ENCODE measurements around the gene RAB1B. TPM values are rescaled to one million over a fixed set of nuclear protein-coding genes. Genes with fewer than 3 reads are reported as not detected.
"Not testable (repeated sequence)": the region's sequence is repeated elsewhere in the genome, so short reads cannot be mapped to it uniquely, and the experiment has no call there.

The RAB1B gene
- total RNA-seq, 2 experiments from 2014 or later = 136 to 145 TPM

DNA sequence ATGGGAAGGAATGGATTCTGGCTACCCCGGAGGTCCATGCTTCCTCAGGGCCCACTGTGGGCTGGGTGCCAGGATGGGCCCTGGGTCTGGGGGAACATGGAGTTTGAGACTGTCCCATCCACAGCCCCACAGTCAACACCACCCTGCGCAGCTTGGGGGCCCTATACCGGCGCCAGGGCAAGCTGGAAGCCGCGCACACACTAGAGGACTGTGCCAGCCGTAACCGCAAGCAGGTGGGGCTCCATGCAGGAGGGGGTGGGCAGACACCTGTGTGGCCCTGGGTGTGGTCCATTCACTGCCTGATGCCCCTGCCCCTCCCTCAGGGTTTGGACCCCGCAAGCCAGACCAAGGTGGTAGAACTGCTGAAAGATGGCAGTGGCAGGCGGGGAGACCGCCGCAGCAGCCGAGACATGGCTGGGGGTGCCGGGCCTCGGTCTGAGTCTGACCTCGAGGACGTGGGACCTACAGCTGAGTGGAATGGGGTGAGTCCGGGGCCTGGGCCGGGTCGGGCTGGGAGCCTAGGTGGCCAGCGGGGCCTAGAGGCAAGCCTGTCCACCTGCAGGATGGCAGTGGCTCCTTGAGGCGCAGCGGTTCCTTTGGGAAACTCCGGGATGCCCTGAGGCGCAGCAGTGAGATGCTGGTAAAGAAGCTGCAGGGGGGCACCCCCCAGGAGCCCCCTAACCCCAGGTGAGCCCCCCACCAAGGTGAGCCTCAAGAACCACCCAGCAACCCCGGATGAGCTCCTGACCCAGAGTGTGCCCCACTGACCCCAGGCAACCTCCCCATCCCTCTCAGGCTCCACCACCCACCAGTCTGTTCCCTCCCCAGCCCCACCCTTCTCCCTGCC is 2.7 kb upstream of the RAB1B start:
- H3K27me3 Mint-ChIP-seq = no peaks in the 10 kb centered on the region
- peaks cover 9% of the 10 kb centered on the region for H3K36me3 Mint-ChIP-seq
- H3K27ac Mint-ChIP-seq = no peak overlapping the region
- no peaks in the 10 kb centered on the region for H3K9me3 Mint-ChIP-seq
- POLR2A ChIA-PET = no interaction called here
- ATAC-seq (ENCODE audit: low read depth) (no peak), DNase-seq (no peak)
- no peak overlapping the region for H3K4me3 Mint-ChIP-seq
- H3K4me1 Mint-ChIP-seq = peaks cover 24% of the 10 kb centered on the region

DNA sequence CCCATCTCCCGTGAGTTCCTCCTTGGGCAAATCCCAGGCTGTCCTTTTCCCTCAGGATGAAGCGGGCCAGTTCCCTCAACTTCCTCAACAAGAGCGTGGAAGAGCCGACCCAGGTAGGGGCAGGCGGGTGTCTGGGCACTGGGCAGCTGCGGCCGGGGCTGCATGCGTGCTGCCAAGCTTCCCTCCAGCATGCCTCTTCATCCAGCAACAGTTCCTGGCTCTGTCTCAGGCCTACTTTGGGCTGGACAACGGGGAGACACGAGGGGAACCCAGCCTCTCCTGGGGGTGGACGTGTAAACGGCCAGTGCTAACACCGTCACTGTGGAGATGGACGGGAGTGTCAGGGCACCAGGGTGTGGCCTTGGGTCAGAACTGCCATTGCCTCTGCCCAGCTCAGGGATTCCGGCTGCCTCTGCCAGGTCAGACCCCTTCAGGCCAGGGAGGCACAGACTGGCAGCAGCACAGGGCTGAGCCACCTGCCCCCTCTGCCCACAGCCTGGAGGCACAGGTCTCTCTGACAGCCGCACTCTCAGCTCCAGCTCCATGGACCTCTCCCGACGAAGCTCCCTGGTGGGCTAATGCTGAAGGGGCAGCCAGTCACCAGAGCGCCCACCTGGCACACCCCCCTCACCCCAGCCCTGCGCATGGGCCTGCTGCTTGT is 1.9 kb upstream of the RAB1B start:
- Mint-ChIP-seq H3K27me3 (no peaks in the 10 kb centered on the region), H3K4me1 (peaks cover 27% of the 10 kb centered on the region), H3K27ac (peak overlapping the region; percentile 79), H3K4me3 (peak overlapping the region; percentile 87), H3K36me3 (peaks cover 11% of the 10 kb centered on the region), H3K9me3 (no peaks in the 10 kb centered on the region)
- POLR2A ChIA-PET = interaction anchor here (2.0 kb wide), 1 partner anchor 11 kb away, joined by 12 read pairs; no protein-coding TSS in a partner anchor
- ATAC-seq (ENCODE audit: low read depth) (no peak), DNase-seq (no peak)

DNA sequence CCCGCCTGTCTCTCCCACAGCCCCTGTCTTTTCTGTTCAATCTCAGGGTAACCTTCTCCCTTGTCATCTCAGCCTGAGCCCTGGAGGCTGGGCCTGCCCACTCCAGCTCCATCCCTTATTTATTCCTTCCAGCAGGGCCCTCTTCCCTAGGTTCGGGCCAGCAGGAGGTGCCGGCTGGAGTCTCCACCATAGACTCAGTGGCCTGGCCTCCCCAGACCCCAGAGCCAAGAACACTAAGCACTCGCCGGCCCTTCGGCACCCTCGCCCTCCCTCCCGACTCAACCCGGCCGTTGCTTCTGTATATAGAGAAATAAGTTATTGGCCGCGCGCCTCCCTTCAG is 1.4 kb upstream of the RAB1B start:
- POLR2A ChIA-PET = interaction anchor here (1.0 to 2.6 kb wide), 8 partner anchors 10 to 408 kb away, joined by 3 to 20 read pairs (median 6); partner anchors contain the start of genes CFL1, MRPL11 and YIF1A
- peak overlapping the region; percentile 87 for H3K4me3 Mint-ChIP-seq
- peaks cover 16% of the 10 kb centered on the region for H3K36me3 Mint-ChIP-seq

DNA sequence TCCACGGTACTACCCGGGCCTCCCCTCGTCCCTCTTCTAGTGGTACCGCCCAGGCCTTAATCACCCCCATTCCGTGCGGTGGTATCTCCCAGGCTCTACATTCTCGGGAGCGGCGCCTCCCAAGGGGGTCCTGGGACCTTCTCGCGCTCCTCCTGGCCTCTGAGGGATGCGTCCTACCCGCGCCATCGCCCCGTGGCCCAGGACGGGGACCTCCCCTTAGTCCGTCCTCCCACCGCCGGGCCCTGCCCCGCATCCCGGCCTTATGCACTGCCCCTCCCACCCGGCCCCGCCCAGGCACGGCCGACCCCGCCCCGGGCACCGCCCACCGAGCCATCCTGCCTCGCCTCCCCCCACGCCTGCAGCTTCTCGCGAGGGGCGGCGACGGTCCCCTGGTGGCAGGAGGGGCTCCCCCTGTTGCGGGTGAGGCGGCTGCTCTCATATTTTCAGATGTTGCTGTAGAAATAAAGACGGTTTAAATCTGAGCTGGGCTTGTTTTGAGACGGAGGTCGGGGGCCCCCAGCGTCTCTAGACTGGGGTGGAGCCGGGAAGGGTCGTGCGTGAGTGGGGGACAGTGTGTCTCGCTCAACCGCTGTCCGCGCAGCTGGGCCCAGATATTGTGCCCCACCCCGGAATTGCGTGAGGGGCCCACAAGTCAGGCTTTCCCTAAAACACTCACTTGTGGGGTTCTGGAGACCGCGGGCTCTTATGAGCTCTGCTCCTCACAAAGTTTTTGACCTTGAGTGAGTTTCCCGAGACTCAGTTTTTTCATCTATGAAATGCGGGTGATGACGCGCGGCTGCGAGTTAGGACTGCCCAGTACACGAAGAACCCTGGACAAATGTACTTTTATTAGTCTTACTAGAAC is 828 bp upstream of the RAB1B start:
- Mint-ChIP-seq H3K4me3 (peak overlapping the region; percentile 87), H3K27me3 (no peaks in the 10 kb centered on the region), H3K4me1 (peaks cover 36% of the 10 kb centered on the region), H3K9me3 (no peaks in the 10 kb centered on the region), H3K27ac (peak overlapping the region; percentile 95), H3K36me3 (peaks cover 21% of the 10 kb centered on the region)
- DNase-seq (peak; percentile 93), ATAC-seq (ENCODE audit: low read depth) (peak; percentile 49)
- POLR2A ChIA-PET = interaction anchor here (0.6 to 2.6 kb wide), 13 partner anchors 10 to 1772 kb away, joined by 3 to 20 read pairs (median 3); partner anchors contain the start of genes CD248, CFL1, MRPL11 and SF3B2

More for the DNA sequence above, 1.4 kb upstream of the RAB1B start:
- H3K4me1 Mint-ChIP-seq = peaks cover 32% of the 10 kb centered on the region
- no peak for ATAC-seq (ENCODE audit: low read depth)
- H3K9me3 Mint-ChIP-seq = no peaks in the 10 kb centered on the region
- H3K27me3 Mint-ChIP-seq = no peaks in the 10 kb centered on the region
- DNase-seq = peak; percentile 50
- H3K27ac Mint-ChIP-seq = peak overlapping the region; percentile 79

DNA sequence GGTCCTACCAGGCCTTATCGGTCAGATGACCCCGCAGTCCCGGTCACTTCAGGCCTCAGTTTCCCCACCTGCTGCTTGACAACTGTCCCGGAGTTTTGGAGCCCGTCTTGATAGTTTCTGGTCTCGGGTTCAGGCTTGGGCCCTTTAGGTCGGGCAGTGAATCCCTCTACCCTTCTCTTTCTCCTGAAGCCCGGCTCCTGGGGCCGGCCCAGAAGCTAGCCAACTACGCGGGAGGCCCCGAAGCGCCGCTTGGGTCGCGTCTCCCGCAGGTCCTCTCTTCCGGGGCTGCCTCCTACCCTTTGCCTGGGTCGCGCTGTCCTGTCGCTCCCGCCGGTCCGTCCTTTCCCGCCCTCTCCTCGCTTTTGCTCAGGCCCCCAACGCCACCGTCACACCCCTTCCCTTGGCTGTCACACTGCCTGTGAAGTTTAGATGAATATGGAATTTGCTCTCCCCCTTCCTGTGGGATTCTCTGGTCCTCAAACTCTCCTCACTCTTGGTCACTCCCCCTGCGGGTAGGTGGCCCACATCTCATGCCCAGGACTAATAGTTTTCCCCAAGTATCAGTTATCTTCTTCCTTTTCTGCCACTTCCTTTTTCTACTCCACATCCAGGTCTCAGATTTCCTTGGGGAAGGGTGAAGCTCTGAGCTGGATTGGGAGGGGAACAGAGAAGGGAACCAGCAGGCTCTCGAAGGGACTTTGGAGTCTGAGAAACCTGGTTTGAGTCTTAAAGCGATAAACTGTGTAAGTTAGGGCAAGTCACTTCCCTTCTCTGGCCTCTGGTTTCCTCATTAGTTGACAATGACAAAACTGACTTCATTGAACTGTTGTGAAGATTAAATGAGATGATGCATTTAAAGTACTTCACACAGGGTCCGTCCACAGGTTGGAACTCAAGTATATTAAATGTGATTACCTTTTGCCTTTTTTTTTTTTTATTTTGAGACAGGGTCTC is 790 bp downstream of the RAB1B start:
- Mint-ChIP-seq H3K27ac (peak overlapping the region; percentile 95), H3K27me3 (no peaks in the 10 kb centered on the region), H3K4me3 (peak overlapping the region; percentile 87), H3K4me1 (peaks cover 43% of the 10 kb centered on the region), H3K36me3 (peaks cover 28% of the 10 kb centered on the region), H3K9me3 (no peaks in the 10 kb centered on the region)
- POLR2A ChIA-PET = interaction anchor here (0.6 to 2.6 kb wide), 6 partner anchors 8 to 217 kb away, joined by 3 to 20 read pairs (median 6); partner anchors contain the start of genes CD248 and SF3B2
- no peak for DNase-seq
- no peak for ATAC-seq (ENCODE audit: low read depth)

DNA sequence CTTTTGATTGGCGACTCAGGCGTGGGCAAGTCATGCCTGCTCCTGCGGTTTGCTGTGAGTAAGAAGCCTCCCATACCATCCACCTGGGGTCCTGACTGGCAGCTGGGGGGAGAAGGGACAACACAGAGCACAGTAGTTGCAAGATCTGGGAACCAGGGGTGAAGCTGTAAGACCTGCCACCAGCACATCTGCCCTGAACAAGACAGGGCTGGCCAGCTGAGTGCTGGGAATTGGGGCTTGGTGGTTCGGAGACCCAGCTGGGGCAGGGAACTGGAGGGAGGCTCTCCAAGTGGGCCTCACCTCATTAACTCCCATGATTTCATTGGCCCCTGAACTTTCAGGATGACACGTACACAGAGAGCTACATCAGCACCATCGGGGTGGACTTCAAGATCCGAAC is 3.4 kb downstream of the RAB1B start:
- Mint-ChIP-seq H3K4me3 (peak overlapping the region; percentile 25), H3K36me3 (peaks cover 32% of the 10 kb centered on the region), H3K27me3 (no peaks in the 10 kb centered on the region), H3K27ac (peak overlapping the region; percentile 38), H3K9me3 (no peaks in the 10 kb centered on the region), H3K4me1 (peaks cover 44% of the 10 kb centered on the region)
- POLR2A ChIA-PET = interaction anchor here (2.2 kb wide), 1 partner anchor 10 kb away, joined by 10 read pairs; no protein-coding TSS in a partner anchor
- ATAC-seq (ENCODE audit: low read depth) = no peak
- no peak for DNase-seq

DNA sequence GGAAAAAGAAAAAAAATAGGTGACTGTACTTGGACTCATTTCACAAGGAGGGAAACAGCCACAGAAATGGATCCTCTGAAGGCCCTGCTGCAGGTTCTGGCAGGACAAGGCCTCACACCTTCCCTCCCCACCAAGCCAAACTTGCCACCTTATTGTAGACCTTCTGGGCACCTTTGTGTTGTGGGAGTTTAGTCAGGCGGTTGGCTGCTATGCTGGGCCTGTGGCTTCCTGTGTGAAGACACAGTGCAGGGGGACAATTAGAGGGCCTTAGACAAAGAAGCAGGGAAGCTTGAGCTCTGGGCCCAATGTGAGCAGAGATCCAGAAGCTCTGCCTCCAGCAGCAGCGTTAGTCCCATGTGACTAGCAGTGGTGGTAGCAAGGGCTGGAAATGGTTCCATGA is 4.2 kb downstream of the RAB1B start:
- POLR2A ChIA-PET = interaction anchor here (1.0 to 2.2 kb wide), 4 partner anchors 9 to 40 kb away, joined by 3 to 10 read pairs (median 4); partner anchors contain the start of gene YIF1A
- H3K4me3 Mint-ChIP-seq = peak overlapping the region; percentile 49
- ATAC-seq (ENCODE audit: low read depth) = no peak
- DNase-seq = no peak
- peaks cover 41% of the 10 kb centered on the region for H3K4me1 Mint-ChIP-seq
- H3K27ac Mint-ChIP-seq = peak overlapping the region; percentile 11
- no peaks in the 10 kb centered on the region for H3K27me3 Mint-ChIP-seq
- peaks cover 32% of the 10 kb centered on the region for H3K36me3 Mint-ChIP-seq
- no peaks in the 10 kb centered on the region for H3K9me3 Mint-ChIP-seq

DNA sequence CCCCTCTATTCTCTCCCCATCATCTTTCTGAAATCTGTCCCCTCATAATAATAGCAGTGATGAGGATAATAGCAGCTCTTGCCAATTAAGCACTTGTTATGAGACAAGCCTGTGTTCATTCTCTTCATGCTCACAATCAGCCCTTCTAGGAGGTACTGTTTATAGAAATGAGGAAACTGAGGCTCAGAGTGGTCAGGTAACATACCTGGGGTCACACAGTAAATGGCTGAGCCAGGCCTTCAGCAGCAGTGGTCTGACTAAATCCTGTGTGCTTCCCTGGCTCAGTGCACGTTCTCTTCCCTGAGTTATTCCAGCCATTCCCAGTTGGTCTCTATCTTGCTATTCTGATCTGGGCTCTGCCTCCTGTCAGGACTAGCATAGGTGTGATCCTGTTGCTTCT is 5.8 kb downstream of the RAB1B start:
- peaks cover 6% of the 10 kb centered on the region for H3K27me3 Mint-ChIP-seq
- H3K27ac Mint-ChIP-seq = peak overlapping the region; percentile 7
- ATAC-seq (ENCODE audit: low read depth) (no peak), DNase-seq (no peak)
- no peaks in the 10 kb centered on the region for H3K9me3 Mint-ChIP-seq
- H3K4me1 Mint-ChIP-seq = peaks cover 41% of the 10 kb centered on the region
- POLR2A ChIA-PET = no interaction called here
- H3K4me3 Mint-ChIP-seq = no peak overlapping the region
- peaks cover 31% of the 10 kb centered on the region for H3K36me3 Mint-ChIP-seq

DNA sequence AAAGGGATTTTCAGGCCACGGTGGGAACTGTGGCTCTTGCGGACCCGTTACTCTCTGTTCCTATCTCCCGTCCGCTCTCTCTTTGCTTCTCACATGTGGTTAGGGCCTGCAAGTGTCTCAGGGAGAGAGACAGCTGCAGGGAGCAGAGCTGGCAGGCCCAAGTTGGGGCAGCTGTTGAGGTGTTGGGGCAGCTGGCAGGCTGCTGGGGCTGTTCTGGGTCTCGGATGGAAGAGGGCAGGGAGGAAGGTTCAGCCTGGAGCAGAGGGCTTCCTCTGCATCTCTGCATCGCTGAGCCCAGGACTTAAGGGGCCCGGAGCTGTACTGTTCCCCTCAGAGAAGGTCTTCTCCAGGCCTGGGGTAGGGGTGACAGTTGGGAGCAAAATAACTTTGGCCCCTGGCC is 7.0 kb downstream of the RAB1B start:
- POLR2A ChIA-PET = no interaction called here
- no peak overlapping the region for H3K4me3 Mint-ChIP-seq
- ATAC-seq (ENCODE audit: low read depth) = no peak

DNA sequence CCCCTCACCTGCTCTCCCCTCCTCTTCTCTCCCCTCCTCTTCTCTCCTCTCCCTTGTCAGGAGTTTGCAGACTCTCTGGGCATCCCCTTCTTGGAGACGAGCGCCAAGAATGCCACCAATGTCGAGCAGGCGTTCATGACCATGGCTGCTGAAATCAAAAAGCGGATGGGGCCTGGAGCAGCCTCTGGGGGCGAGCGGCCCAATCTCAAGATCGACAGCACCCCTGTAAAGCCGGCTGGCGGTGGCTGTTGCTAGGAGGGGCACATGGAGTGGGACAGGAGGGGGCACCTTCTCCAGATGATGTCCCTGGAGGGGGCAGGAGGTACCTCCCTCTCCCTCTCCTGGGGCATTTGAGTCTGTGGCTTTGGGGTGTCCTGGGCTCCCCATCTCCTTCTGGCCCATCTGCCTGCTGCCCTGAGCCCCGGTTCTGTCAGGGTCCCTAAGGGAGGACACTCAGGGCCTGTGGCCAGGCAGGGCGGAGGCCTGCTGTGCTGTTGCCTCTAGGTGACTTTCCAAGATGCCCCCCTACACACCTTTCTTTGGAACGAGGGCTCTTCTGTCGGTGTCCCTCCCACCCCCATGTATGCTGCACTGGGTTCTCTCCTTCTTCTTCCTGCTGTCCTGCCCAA is 7.7 kb downstream of the RAB1B start:
- no peaks in the 10 kb centered on the region for H3K9me3 Mint-ChIP-seq
- DNase-seq (no peak), ATAC-seq (ENCODE audit: low read depth) (no peak)
- H3K4me3 Mint-ChIP-seq = no peak overlapping the region
- no peak overlapping the region for H3K27ac Mint-ChIP-seq
- H3K4me1 Mint-ChIP-seq = peaks cover 29% of the 10 kb centered on the region
- POLR2A ChIA-PET = no interaction called here
- peaks cover 25% of the 10 kb centered on the region for H3K36me3 Mint-ChIP-seq
- H3K27me3 Mint-ChIP-seq = peaks cover 14% of the 10 kb centered on the region

More for the DNA sequence above, 7.0 kb downstream of the RAB1B start:
- H3K9me3 Mint-ChIP-seq = no peaks in the 10 kb centered on the region
- peaks cover 30% of the 10 kb centered on the region for H3K36me3 Mint-ChIP-seq
- H3K4me1 Mint-ChIP-seq = peaks cover 34% of the 10 kb centered on the region
- DNase-seq = no peak
- peaks cover 14% of the 10 kb centered on the region for H3K27me3 Mint-ChIP-seq
- H3K27ac Mint-ChIP-seq = no peak overlapping the region

DNA sequence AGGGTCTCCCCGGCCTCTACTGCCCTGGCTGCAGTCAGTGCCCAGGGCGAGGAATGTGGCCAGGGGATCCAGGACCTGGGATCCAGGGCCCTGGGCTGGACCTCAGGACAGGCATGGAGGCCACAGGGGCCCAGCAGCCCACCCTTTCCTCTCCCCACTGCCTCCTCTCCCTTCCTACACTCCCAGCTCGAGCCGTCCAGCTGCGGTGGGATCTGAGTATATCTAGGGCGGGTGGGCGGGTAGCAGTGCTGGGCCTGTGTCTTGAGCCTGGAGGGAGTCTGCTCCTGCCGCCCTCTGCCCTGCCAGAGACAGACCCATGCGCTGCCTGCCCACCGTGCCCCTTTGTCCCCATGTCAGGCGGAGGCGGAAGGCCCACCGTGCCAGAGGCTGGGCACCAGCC is 8.2 kb downstream of the RAB1B start:
- POLR2A ChIA-PET = interaction anchor here (0.8 to 1.3 kb wide), 3 partner anchors 9 to 36 kb away, joined by 3 to 12 read pairs (median 5); partner anchors contain the start of genes RAB1B and YIF1A
- peak overlapping the region; percentile 2 for H3K27ac Mint-ChIP-seq

More for the DNA sequence above, 8.2 kb downstream of the RAB1B start:
- not testable (repeated sequence) for DNase-seq; ATAC-seq (ENCODE audit: low read depth); H3K9me3 Mint-ChIP-seq; H3K4me3 Mint-ChIP-seq
- H3K36me3 Mint-ChIP-seq = peaks cover 24% of the 10 kb centered on the region
- H3K27me3 Mint-ChIP-seq = peaks cover 14% of the 10 kb centered on the region
- peaks cover 28% of the 10 kb centered on the region for H3K4me1 Mint-ChIP-seq
